VCaP (cell line): ENCODE results near the gene DCP1B.

ENCODE experiments used
- H3K27ac ChIP-seq: fragments of 450-650 bp; 2 replicates; pipeline ENCODE4 v1.5.1; 2017
- CTCF ChIP-seq: fragments of 450-650 bp; conservative IDR thresholded peaks from 2 replicates; pipeline ENCODE4 v1.5.1; 2017; ENCODE audit warnings: mild to moderate bottlenecking, moderate library complexity

Gene DCP1B

DNA sequence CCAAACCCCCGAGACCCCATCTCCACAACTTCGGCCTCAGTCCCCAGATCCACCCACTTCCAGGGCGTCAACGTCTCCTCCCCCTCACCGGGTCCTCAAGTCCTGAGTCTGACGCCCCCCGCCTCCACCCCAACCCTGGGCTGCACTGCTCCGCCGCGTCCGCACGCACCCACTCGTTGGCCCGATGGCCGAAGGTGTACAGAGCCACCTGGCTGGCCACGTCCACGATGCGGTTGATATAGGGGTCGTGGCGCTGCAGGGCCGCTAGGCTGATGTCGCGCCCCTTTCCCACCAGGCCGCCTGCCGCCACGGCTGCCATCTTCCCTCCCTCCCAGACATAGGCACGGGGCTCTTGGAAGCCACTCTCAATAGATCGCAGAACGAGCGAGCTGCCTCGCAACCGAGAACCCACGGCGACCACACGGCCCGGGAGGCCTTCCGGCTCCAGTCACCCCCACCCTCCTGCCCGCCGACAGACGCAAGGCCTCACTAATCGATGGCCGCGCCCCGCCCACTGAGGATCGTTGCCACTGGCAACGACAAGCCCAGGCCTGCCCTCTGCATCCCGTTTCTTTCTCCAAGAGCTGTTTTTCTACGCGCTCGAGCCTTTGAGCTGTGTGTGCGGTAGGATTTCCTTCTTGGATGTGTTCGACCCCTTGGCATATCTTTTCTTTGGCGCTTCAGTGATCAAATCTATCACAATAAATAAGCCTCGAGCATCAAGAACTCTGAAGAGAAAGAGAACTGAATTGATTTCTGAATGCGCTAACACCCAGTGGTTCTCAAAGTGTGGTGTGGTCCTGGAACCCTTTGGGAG is at the start of gene DCP1B:
TSS of gene DCP1B (minus strand) at position 345 of the 817 bp plus-strand sequence. CDS start at position 319, 26 bp downstream.
- peak within 1 kb of the TSS; percentile 93 for H3K27ac ChIP-seq
- TF ChIP-seq CTCF = peak; percentile 14

- H3K27ac ChIP-seq = peak overlapping the region; percentile 78
- no peak for TF ChIP-seq CTCF
Observed at GRCh38 chr12:2053691-2054090, 49.4 kb upstream of the DCP1B start.

GRCh38 chr12:2052826-2053678 is 48.8 kb upstream of the DCP1B start, which contains the start of gene CACNA1C:
TSS of gene CACNA1C (plus strand) at chr12:2052987. CDS start at chr12:2053563, 576 bp downstream.
- peak; percentile 69 for TF ChIP-seq CTCF
- H3K27ac ChIP-seq = peak within 1 kb of the TSS; percentile 78

DNA sequence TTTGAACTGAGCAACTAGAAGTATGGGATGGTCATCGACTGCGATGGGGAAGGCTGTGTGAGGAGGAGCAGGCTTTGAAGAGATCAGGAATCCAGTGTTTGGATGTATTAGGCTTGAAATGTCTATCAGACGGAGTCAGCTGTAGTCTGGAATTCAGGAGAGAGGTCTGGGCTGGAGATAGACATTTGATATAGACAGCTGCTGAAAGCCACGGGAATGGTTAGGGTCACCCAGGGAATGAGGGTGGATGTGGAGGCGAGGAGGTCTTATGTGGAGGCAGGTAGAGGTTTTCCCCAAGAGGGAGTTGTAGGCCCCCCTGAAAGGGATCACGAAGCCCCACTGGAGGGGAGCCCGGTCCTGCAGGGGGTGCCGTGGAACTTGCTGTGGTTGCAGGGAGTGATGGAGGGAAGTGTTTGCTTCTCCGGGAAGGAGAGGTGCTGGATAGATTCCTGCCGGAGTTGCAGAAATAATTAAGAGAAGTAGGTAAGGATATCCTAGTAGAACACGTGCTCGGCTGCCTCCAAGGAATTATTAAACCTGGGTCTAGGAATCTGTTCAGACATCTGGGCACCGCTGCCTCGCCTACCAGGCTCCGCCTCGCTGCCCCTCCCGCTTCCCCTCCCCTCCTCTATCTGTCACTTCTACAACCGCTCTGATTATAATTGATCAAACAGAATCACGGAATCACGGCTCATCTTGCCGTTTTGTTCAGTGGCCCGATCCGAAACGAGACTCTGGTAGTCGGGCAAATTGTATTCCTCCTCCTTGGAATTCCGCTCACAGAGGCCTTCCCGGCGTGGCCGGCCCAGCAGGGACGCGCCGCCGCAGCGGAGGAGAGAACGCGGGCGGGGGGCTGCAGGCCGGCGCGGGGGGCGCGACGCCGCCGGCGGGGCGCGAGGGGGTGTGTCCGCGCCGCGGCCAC is 47.7 kb upstream of the DCP1B start:
- H3K27ac ChIP-seq = peak overlapping the region; percentile 78
- TF ChIP-seq CTCF = no peak

DNA sequence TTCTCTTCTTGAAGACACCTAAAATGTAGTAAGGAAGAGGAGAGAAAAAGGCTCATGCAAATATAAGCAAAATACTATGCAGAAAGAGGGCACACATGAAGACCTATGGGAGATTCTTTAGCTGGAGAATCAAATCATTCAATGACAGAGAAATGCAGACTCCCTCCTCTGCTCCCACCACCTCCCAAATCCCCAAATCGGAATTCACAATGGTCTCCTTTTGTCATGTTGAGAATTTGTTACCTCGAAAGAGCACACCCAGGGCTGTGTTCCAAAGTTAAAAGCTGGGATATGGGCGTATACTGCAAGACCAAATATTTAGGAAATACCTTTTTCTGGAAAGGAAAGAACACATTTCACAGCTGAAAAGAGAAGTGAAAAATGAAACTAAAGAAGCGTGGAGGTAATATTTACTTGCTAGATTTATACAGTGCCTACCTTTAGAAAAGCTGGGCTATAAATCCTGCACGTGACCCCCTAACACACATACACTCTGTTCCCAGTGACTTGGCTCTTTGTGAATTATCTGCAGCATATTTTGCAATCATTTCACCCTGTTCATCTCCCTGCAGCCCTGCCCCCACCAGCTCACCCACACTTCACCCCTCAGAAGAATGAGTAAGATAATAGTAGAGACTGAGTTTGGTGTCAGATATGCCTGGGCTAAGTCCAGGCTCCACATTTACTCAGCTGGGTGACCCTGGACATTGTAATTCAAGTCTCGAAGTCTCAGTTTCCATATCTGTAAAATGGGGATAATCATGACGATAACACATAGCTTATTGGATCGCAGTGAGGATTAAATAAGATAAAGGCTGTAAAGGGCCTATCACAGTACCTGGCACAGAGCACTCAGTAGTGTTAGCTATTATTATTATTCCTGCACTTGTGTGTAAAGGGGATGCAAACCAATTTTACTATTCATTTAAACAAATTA is 45.6 kb upstream of the DCP1B start:
- TF ChIP-seq CTCF = no peak
- peak overlapping the region; percentile 59 for H3K27ac ChIP-seq

DNA sequence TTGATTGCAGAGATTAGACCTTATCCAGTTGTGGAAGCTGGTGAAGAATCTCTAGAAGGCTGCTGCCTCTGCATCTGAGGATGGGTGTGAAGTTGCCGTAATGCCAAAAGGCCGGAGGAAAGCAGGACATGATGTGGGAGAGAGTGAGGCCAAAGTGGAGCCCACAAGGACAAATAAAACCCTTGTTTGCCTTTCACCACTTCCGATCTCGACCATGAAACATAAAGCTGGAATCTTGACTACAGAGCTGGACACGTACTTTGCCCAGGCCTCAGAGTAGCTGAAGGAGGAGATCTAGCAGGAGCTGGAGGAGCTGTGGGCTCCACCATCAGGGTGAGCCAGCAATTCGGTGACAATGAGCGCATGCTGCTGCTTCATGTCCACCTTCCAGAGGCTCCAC is 43.5 kb upstream of the DCP1B start:
- H3K27ac ChIP-seq = no peak overlapping the region; the same call in 1 of the 2 replicates
- TF ChIP-seq CTCF = no peak
